Measurements from ENCODE around the gene CTNND2.

Gene CTNND2

DNA sequence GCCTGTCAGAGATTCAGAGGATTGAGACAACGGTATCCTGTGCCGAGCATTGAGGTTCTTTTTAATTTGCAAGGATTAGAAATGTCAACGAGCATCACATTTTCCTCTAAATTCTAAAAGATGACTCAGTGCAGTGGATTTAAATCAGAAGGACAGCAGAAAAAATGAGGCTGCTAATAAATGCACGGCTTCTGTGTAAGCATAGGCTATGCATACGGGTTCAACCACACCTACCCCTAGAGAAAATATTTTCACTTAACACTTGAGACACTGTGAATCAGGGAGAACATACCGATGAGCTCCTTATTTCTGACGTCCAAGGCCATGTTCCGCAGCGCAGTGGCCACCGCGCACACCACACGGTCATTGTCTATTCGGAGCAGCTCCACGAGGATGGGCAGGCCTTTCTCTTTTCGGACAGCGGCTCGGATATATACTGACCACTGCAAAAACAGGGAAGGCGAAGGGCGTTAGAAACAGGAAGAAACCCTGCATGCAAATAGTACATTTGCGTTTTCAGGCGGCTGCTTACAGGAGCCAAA lies 821.8 kb downstream of the CTNND2 start:
- no peak overlapping the region for H3K27ac ChIP-seq (ENCODE audit: low read depth, low read length)
- H3K4me3 ChIP-seq (ENCODE audit: low read length), result no peak overlapping the region
- no peaks in the 10 kb centered on the region for H3F3A ChIP-seq (ENCODE audit: control insufficient read depth, insufficient read depth)
- no peaks in the 10 kb centered on the region for H4K20me1 ChIP-seq (ENCODE audit: control insufficient read depth, insufficient read depth, low read depth, low read length)
- no peaks in the 10 kb centered on the region for H3K36me3 ChIP-seq (ENCODE audit: control insufficient read depth, low read length)
- H3K9me3 ChIP-seq (ENCODE audit: control insufficient read depth, insufficient read depth, low read length), result no peaks in the 10 kb centered on the region
- no peaks in the 10 kb centered on the region for H3K4me1 ChIP-seq (ENCODE audit: control insufficient read depth, low read length)
- no peaks in the 10 kb centered on the region for H3K27me3 ChIP-seq (ENCODE audit: control insufficient read depth, low read length)
- TF ChIP-seq EZH2phosphoT487 (IDR thresholded peaks at IDR 0.05; ENCODE audit: borderline replicate concordance, low read length), result no peak
- TF ChIP-seq CTCF (IDR thresholded peaks at IDR 0.05; ENCODE audit: low read depth, low read length, poor library complexity, severe bottlenecking), result no peak
- H3K9me2 ChIP-seq (replicated peaks; ENCODE audit: control insufficient read depth, low read length), result no peaks in the 10 kb centered on the region
- H3K79me2 ChIP-seq (ENCODE audit: control insufficient read depth, low read length), result no peaks in the 10 kb centered on the region
- no peak overlapping the region for H3K4me2 ChIP-seq (ENCODE audit: low read length)

- H3K79me2 ChIP-seq (ENCODE audit: control insufficient read depth, low read length), result no peaks in the 10 kb centered on the region
- H4K20me1 ChIP-seq (ENCODE audit: control insufficient read depth, insufficient read depth, low read depth, low read length), result no peaks in the 10 kb centered on the region
- H3K27me3 ChIP-seq (ENCODE audit: control insufficient read depth, low read length), result no peaks in the 10 kb centered on the region
- H3K36me3 ChIP-seq (ENCODE audit: control insufficient read depth, low read length), result no peaks in the 10 kb centered on the region
- no peaks in the 10 kb centered on the region for H3K9me3 ChIP-seq (ENCODE audit: control insufficient read depth, insufficient read depth, low read length)
- no peaks in the 10 kb centered on the region for H3K9me2 ChIP-seq (replicated peaks; ENCODE audit: control insufficient read depth, low read length)
- no peak overlapping the region for H3K27ac ChIP-seq (ENCODE audit: low read depth, low read length)
- H3K4me1 ChIP-seq (ENCODE audit: control insufficient read depth, low read length), result no peaks in the 10 kb centered on the region
- no peak overlapping the region for H3K4me2 ChIP-seq (ENCODE audit: low read length)
- no peaks in the 10 kb centered on the region for H3F3A ChIP-seq (ENCODE audit: control insufficient read depth, insufficient read depth)
- TF ChIP-seq CTCF (IDR thresholded peaks at IDR 0.05; ENCODE audit: low read depth, low read length, poor library complexity, severe bottlenecking) (no peak), EZH2phosphoT487 (IDR thresholded peaks at IDR 0.05; ENCODE audit: borderline replicate concordance, low read length) (no peak)
- no peak overlapping the region for H3K4me3 ChIP-seq (ENCODE audit: low read length)
These were observed 827.2 kb downstream of the CTNND2 start for GRCh38 chr5:11076945-11077613.

GRCh38 chr5:11075035-11075805 lies 829.0 kb downstream of the CTNND2 start:
- TF ChIP-seq EZH2phosphoT487 (IDR thresholded peaks at IDR 0.05; ENCODE audit: borderline replicate concordance, low read length), result no peak
- peak; percentile 59 for TF ChIP-seq CTCF (IDR thresholded peaks at IDR 0.05; ENCODE audit: low read depth, low read length, poor library complexity, severe bottlenecking)
- no peaks in the 10 kb centered on the region for H3F3A ChIP-seq (ENCODE audit: control insufficient read depth, insufficient read depth)
- H3K27ac ChIP-seq (ENCODE audit: low read depth, low read length), result no peak overlapping the region
- H4K20me1 ChIP-seq (ENCODE audit: control insufficient read depth, insufficient read depth, low read depth, low read length), result no peaks in the 10 kb centered on the region
- no peaks in the 10 kb centered on the region for H3K27me3 ChIP-seq (ENCODE audit: control insufficient read depth, low read length)
- H3K79me2 ChIP-seq (ENCODE audit: control insufficient read depth, low read length), result no peaks in the 10 kb centered on the region
- no peaks in the 10 kb centered on the region for H3K4me1 ChIP-seq (ENCODE audit: control insufficient read depth, low read length)
- H3K9me2 ChIP-seq (replicated peaks; ENCODE audit: control insufficient read depth, low read length), result no peaks in the 10 kb centered on the region
- no peak overlapping the region for H3K4me3 ChIP-seq (ENCODE audit: low read length)
- no peaks in the 10 kb centered on the region for H3K36me3 ChIP-seq (ENCODE audit: control insufficient read depth, low read length)
- no peak overlapping the region for H3K4me2 ChIP-seq (ENCODE audit: low read length)
- no peaks in the 10 kb centered on the region for H3K9me3 ChIP-seq (ENCODE audit: control insufficient read depth, insufficient read depth, low read length)

All from DOHH2 (cell line).